KMS-11 (cell line): ENCODE measurements around the gene PPFIBP1.

Experiments
- H2AFZ ChIP-seq: fragments of 200-600 bp; sonication (generic); 2 replicates; pipeline ENCODE4 v1.6.1; 2016; ENCODE audit warnings: antibody characterized with exemption, mixed run types, low read depth
- H3K27ac ChIP-seq: fragments of 200-600 bp; sonication (generic); 2 replicates; pipeline ENCODE4 v1.6.1; 2016; ENCODE audit warnings: mild to moderate bottlenecking, mixed run types
- H3K27me3 ChIP-seq: fragments of 200-600 bp; sonication (generic); 2 replicates; pipeline ENCODE4 v1.6.1; 2017; ENCODE audit warnings: mild to moderate bottlenecking, low read depth, mixed run types, moderate library complexity; ENCODE audit not compliant: insufficient read depth
- H3K36me3 ChIP-seq: fragments of 200-600 bp; sonication (generic); 2 replicates; pipeline ENCODE4 v1.6.1; 2017; ENCODE audit warnings: mild to moderate bottlenecking, mixed run types; ENCODE audit not compliant: insufficient read depth
- H3K4me1 ChIP-seq: fragments of 200-600 bp; sonication (generic); 2 replicates; pipeline ENCODE4 v1.6.1; 2016; ENCODE audit warnings: mild to moderate bottlenecking, low read depth, mixed run types; ENCODE audit not compliant: poor library complexity, severe bottlenecking
- H3K4me2 ChIP-seq: fragments of 200-600 bp; sonication (generic); 2 replicates; pipeline ENCODE4 v1.7.0; 2016; ENCODE audit warnings: mild to moderate bottlenecking, mixed run types
- H3K4me3 ChIP-seq: fragments of 200-600 bp; sonication (generic); IDR thresholded peaks from 2 replicates; pipeline ENCODE4 v1.6.1; 2017; ENCODE audit warnings: low read depth, low read length, mixed read lengths; ENCODE audit not compliant: insufficient read depth
- H3K79me2 ChIP-seq: fragments of 200-600 bp; sonication (generic); 2 replicates; pipeline ENCODE4 v1.6.1; 2016; ENCODE audit warnings: low read depth, mixed run types; ENCODE audit not compliant: insufficient read depth
- H3K9ac ChIP-seq: fragments of 200-600 bp; sonication (generic); 2 replicates; pipeline ENCODE4 v1.6.1; 2016; ENCODE audit warnings: mild to moderate bottlenecking, mixed run types
- H4K20me1 ChIP-seq: fragments of 200-600 bp; sonication (generic); 2 replicates; pipeline ENCODE4 v1.6.1; 2016; ENCODE audit warnings: mild to moderate bottlenecking, mixed run types; ENCODE audit not compliant: insufficient read depth
- CTCF ChIP-seq: fragments of 200-600 bp; sonication (generic); conservative IDR thresholded peaks from 2 replicates; pipeline ENCODE4 v1.6.1; 2017; ENCODE audit warnings: low read depth, mild to moderate bottlenecking, antibody characterized with exemption, low read length, moderate library complexity, mixed read lengths

The PPFIBP1 gene

GRCh38 chr12:27499377-27499776 lies 24.6 kb upstream of the PPFIBP1 start:
- Histone ChIP-seq H3K4me1 (no peaks in the 10 kb centered on the region), H3K27ac (no peak overlapping the region), H3K4me2 (no peak overlapping the region), H3K27me3 (no peaks in the 10 kb centered on the region), H3K79me2 (no peaks in the 10 kb centered on the region), H3K4me3 (no peak overlapping the region), H3K36me3 (no peaks in the 10 kb centered on the region), H2AFZ (no peak overlapping the region), H4K20me1 (no peaks in the 10 kb centered on the region), H3K9ac (no peak overlapping the region)
- no peak for TF ChIP-seq CTCF

GRCh38 chr12:27500546-27500945 lies 23.5 kb upstream of the PPFIBP1 start:
- Histone ChIP-seq H3K79me2 (no peaks in the 10 kb centered on the region), H3K36me3 (no peaks in the 10 kb centered on the region), H3K9ac (no peak overlapping the region), H3K27ac (no peak overlapping the region), H3K4me1 (no peaks in the 10 kb centered on the region), H4K20me1 (no peaks in the 10 kb centered on the region), H3K27me3 (no peaks in the 10 kb centered on the region), H3K4me3 (no peak overlapping the region), H3K4me2 (no peak overlapping the region), H2AFZ (no peak overlapping the region)
- no peak for TF ChIP-seq CTCF

GRCh38 chr12:27502021-27502435 lies 22.0 kb upstream of the PPFIBP1 start:
- H3K4me1 ChIP-seq = no peaks in the 10 kb centered on the region
- H4K20me1 ChIP-seq = no peaks in the 10 kb centered on the region
- H2AFZ ChIP-seq = no peak overlapping the region
- TF ChIP-seq CTCF = no peak
- H3K4me2 ChIP-seq = no peak overlapping the region
- H3K27ac ChIP-seq = no peak overlapping the region
- no peak overlapping the region for H3K9ac ChIP-seq
- no peaks in the 10 kb centered on the region for H3K79me2 ChIP-seq
- no peak overlapping the region for H3K4me3 ChIP-seq
- H3K36me3 ChIP-seq = no peaks in the 10 kb centered on the region
- H3K27me3 ChIP-seq = no peaks in the 10 kb centered on the region

GRCh38 chr12:27504507-27504906 lies 19.5 kb upstream of the PPFIBP1 start:
- H3K4me1 ChIP-seq = no peaks in the 10 kb centered on the region
- H3K27me3 ChIP-seq = no peaks in the 10 kb centered on the region
- no peaks in the 10 kb centered on the region for H3K36me3 ChIP-seq
- no peak overlapping the region for H3K9ac ChIP-seq
- TF ChIP-seq CTCF = no peak
- no peak overlapping the region for H3K4me3 ChIP-seq
- H4K20me1 ChIP-seq = no peaks in the 10 kb centered on the region
- H2AFZ ChIP-seq = no peak overlapping the region
- H3K79me2 ChIP-seq = no peaks in the 10 kb centered on the region
- H3K4me2 ChIP-seq = no peak overlapping the region
- H3K27ac ChIP-seq = no peak overlapping the region
